ENCODE data around the gene ITSN2. TPM values are rescaled to one million over a fixed set of nuclear protein-coding genes. Genes with fewer than 3 reads are reported as not detected.

The ITSN2 gene
- total and polyA plus RNA-seq, 10 donors: 41.1 to 150 (median 107) TPM

GRCh38 chr2:24307961-24308360 is 52.4 kb downstream of the ITSN2 start:
- intact Hi-C loops (cut with DNase I; ENCODE audit: low total_unique reads): no loop called here
- Histone ChIP-seq H3K36me3 (peaks cover 0 to 100% (median 70%) of the 10 kb centered on the region in 6 donors), H3K4me1 (no peaks in the 10 kb centered on the region), H3K27ac (no peak overlapping the region), H3K4me3 (no peak overlapping the region), H3K27me3 (replicated peaks in 1 of 7) (no peaks in the 10 kb centered on the region), H3K9me3 (no peaks in the 10 kb centered on the region)
- 95 to 97% (median 96%) methylated on average over 2 of the region's 2 CpGs for WGBS, 5 donors
- no peak for DNase-seq
- TF ChIP-seq POLR2A (IDR thresholded peaks at IDR 0.05): no peak
- no peak for TF ChIP-seq CTCF (IDR thresholded peaks at IDR 0.05 in 8 of 11, conservative IDR thresholded peaks at IDR 0.05 in 3 of 11)
- TF ChIP-seq POLR2AphosphoS5 (IDR thresholded peaks at IDR 0.05): no peak

GRCh38 chr2:24304631-24305030 is 55.7 kb downstream of the ITSN2 start:
- WGBS, 5 donors: 81 to 90% (median 86%) methylated on average over 3 of the region's 3 CpGs
- Histone ChIP-seq H3K9me3 (no peaks in the 10 kb centered on the region), H3K36me3 (peaks cover 0 to 100% (median 79%) of the 10 kb centered on the region in 6 donors), H3K27me3 (replicated peaks in 1 of 7) (no peaks in the 10 kb centered on the region), H3K4me1 (no peaks in the 10 kb centered on the region), H3K27ac (no peak overlapping the region), H3K4me3 (no peak overlapping the region)
- DNase-seq: no peak
- intact Hi-C loops (cut with DNase I; ENCODE audit: low total_unique reads): no loop called here
- no peak for TF ChIP-seq POLR2AphosphoS5 (IDR thresholded peaks at IDR 0.05)
- TF ChIP-seq POLR2A (IDR thresholded peaks at IDR 0.05): no peak
- no peak for TF ChIP-seq CTCF (IDR thresholded peaks at IDR 0.05 in 8 of 11, conservative IDR thresholded peaks at IDR 0.05 in 3 of 11)

- 64 to 86% (median 77%) methylated on average over 4 of the region's 4 CpGs for WGBS, 5 donors
- TF ChIP-seq CTCF (IDR thresholded peaks at IDR 0.05 in 8 of 11, conservative IDR thresholded peaks at IDR 0.05 in 3 of 11): no peak
- TF ChIP-seq POLR2AphosphoS5 (IDR thresholded peaks at IDR 0.05): peak in 1 of 3 donors; percentile 5
- TF ChIP-seq POLR2A (IDR thresholded peaks at IDR 0.05): no peak
- DNase-seq: no peak
Observed at GRCh38 chr2:24304098-24304497, 56.2 kb downstream of the ITSN2 start.

GRCh38 chr2:24301599-24301998 is 58.7 kb downstream of the ITSN2 start:
- Histone ChIP-seq H3K9me3 (no peaks in the 10 kb centered on the region), H3K4me1 (no peaks in the 10 kb centered on the region), H3K4me3 (no peak overlapping the region), H3K27me3 (replicated peaks in 1 of 7) (no peaks in the 10 kb centered on the region), H3K36me3 (peaks cover 2 to 100% (median 79%) of the 10 kb centered on the region in 6 donors), H3K27ac (no peak overlapping the region)
- 89 to 100% (median 98%) methylated on average over 6 of the region's 6 CpGs for WGBS, 5 donors
- DNase-seq: no peak
- intact Hi-C loops (cut with DNase I; ENCODE audit: low total_unique reads): no loop called here
- TF ChIP-seq POLR2AphosphoS5 (IDR thresholded peaks at IDR 0.05) (no peak), CTCF (IDR thresholded peaks at IDR 0.05 in 8 of 11, conservative IDR thresholded peaks at IDR 0.05 in 3 of 11) (no peak), POLR2A (IDR thresholded peaks at IDR 0.05) (no peak)

More at GRCh38 chr2:24304098-24304497, 56.2 kb downstream of the ITSN2 start:
- Histone ChIP-seq H3K4me1 (no peaks in the 10 kb centered on the region), H3K9me3 (no peaks in the 10 kb centered on the region), H3K27me3 (replicated peaks in 1 of 7) (no peaks in the 10 kb centered on the region), H3K27ac (no peak overlapping the region), H3K4me3 (no peak overlapping the region), H3K36me3 (peaks cover 0 to 100% (median 79%) of the 10 kb centered on the region in 6 donors)
- intact Hi-C loops (cut with DNase I; ENCODE audit: low total_unique reads): no loop called here
